SH-SY5Y (cell line): Measurements from ENCODE around the gene FBXL7.

Experiments used
- GATA2 ChIP-seq: IDR thresholded peaks from 2 replicates; pipeline ENCODE4 v1.6.1; 2011; ENCODE audit warnings: mild to moderate bottlenecking, low read depth, low read length
- GATA3 ChIP-seq: IDR thresholded peaks from 2 replicates; pipeline ENCODE4 v1.6.1; 2011; ENCODE audit warnings: low read depth, mild to moderate bottlenecking, low read length, moderate library complexity

DNA sequence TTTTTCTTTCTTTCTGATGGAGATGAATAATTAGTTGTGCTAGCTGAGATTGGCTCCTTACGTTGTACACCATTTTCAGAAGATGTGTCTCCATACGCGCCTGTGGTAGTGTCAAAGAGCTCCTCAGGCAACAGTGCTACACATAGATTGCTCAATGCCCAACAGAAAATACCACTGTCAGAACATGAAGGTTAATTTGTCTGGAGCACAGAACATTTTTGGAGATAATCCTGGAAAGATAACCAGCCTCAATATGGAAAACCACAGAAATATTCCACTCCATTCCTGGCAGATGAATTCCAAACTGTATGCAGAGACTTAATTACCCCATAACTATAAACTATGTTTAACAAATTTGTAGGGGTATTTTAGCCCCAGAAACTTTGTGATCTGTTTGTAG, 446.0 kb downstream of the FBXL7 start:
- TF ChIP-seq GATA2 = no peak
- no peak for TF ChIP-seq GATA3
